GM18511 (cell line): ENCODE measurements around the gene TFDP2.
"Not testable (repeated sequence)": the region's sequence is repeated elsewhere in the genome, so short reads cannot be mapped to it uniquely, and the experiment has no call there.

Experiments used
- ATAC-seq: cut with Tn5 transposase; IDR thresholded peaks from one replicate; pipeline ENCODE4 v1.9.1; 2021; ENCODE audit warnings: mild to moderate bottlenecking, moderate library complexity; ENCODE audit not compliant: unreplicated experiment

The TFDP2 gene, protein sequence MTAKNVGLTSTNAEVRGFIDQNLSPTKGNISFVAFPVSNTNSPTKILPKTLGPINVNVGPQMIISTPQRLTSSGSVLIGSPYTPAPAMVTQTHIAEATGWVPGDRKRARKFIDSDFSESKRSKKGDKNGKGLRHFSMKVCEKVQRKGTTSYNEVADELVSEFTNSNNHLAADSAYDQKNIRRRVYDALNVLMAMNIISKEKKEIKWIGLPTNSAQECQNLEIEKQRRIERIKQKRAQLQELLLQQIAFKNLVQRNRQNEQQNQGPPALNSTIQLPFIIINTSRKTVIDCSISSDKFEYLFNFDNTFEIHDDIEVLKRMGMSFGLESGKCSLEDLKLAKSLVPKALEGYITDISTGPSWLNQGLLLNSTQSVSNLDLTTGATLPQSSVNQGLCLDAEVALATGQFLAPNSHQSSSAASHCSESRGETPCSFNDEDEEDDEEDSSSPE

DNA sequence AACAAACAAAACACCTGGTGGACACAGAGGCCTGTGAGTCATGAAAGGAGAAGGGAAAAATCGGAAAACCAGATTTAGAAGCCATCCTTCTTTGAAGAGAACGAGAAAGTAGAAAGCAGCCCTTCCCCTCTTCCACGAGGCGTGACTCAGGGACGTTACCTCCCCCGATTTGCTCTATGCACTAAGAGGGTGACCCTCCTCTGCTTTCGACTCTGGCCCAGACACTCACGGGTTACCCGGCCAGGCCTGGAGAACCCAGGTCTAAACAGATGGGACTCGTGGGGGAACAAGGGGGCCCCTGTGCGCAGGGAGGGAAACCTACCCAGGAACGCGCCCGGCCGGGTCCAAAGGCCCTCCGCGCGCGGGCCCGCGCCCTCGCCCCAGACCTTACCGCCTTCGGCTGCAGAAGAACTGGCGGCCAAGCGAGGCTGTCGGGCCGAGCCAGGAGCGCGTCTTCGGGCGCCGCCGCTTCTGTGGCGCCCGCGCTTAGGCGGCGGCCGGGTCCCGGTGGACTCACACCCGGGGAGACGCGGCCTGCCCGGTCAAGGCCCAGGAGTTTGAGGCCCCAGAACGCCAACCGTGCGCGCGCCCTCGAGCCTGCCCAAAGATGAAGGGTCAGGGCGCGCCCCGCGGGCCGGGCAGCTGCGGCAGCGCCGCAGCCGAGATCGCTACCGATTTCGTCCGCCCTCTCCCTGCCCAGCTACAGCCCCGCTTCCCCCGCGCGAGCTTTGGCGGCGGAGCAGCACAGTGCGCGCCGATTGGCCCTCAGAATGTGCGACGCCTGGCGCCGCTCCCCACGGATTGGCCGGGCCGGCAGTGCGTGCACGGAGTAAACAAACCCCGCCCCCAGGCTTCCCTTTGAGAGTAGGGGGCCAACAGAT lies at the start of gene TFDP2:
Gene TFDP2, minus strand, starts transcription at position 753 of the 881 bp plus-strand sequence. CDS start 47,795 bp downstream, outside the sequence.
- ATAC-seq = peak; percentile 100

DNA sequence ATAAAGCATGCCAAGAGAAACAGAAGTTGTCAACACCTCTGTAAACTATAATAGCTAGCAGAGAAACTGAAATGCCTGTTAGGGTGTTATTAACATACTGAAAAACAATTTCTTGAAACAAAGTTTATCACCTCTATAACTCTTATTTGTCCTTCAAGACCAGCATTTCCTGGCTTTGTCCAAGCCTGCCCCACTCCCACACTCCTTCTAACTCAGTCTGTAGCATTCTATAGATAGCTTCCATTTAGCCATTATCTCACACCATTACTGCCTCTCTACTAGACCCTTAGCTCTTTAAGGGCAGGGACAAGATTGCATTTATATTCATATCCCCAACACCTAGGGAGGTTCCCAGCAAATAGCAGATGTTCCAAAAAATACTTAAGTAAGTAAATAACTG lies 39.5 kb upstream of the TFDP2 start:
- no peak for ATAC-seq

DNA sequence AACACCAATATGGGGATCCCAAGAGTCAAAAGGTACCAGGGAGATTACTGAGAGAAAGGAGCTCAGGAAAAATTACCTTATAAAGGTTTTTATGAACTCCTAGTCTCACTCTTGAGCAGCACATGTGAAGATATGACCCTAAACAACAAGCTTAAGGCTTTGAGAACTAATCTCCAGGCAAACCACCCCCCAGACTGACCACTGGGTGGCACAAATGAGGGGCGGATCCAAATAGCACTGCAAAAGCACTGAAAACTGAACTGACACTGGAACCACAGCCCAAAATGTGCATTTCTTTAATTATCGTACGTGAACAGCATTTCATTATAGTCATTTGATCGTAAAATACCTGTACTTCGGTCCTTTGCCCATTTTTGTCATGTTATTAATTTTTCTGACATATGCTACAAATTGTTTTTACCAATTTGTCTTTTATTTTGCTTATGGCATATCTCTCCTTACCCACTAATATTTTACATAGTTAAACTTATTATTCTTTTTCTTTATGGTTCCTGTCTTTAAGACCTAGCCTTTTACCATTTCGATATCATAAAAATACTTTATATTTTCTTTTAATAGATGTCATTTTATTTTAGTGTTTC lies 31.5 kb upstream of the TFDP2 start:
- no peak for ATAC-seq

DNA sequence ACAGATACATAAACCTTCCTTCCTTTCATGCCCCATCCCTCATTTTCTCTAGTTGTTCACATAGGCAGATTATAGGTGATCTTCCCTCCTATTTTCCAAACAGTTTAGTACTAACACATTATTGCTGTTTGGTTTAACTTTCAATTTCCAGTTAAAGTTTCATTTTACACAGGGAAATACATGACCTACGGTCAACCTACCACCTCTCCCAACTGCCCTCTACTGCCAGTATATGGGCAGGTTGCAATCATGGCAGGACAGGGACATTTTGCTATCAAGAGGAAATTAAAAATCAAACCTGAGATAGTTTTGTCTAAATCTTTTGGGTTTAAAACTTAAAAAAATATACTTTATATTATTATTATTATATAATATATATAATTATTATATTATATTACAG lies 26.1 kb upstream of the TFDP2 start:
- no peak for ATAC-seq

DNA sequence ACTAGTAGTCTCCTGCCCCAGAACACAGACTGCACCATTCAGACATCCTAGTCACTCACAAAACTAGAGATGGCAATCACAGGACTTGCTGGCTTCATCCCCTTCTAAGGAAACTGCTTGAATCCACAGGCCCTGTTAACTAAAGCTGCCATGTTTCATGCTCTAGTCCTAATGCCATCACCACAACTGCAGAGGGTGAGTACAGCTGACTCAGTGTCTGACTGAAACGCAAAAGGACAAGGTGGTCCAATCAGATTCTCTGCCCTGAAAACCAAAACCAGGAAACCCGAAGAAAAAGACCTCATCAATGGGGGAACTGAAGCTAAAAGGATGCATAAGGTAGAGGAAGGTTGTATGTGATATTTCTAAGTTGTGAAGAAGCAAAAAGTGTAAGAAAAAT lies 25.2 kb upstream of the TFDP2 start:
- ATAC-seq = no peak

DNA sequence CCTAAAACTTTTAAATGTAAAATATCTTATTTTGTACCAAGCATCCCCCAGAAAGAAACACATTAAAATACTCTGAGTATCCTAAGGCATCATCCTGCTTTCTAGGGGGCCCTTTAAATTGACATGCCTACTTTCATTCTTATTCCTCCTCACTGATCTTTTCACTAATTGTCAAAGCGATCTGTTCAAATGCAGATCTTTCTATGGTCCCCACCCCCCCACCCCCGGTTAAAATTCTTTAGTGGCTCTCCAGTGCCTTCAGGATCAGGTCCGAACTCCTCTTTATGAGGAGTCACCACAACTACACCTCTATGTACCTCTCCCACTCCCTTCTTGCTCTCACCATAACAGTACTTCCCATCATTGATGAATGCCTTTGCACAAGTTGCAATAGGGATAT lies 19.2 kb upstream of the TFDP2 start:
- ATAC-seq = no peak

DNA sequence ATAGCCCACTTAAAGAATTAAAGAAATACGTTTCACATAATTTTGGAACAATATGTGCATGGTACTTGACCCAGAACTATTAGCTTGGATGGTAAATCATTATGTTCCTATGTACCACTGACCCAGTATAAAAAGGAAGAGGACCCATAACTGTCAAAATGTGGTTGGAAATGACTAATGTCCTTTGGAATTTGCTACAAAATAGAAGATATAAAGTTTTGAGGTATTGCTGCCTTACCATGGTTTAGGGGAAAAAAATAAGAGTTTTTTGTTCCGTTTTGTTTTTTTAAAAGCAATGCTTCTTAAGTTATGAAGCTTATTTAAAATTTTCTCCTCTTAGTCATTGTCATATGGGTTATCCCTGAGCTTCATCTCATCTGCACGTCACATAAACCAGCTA lies 15.8 kb upstream of the TFDP2 start:
- no peak for ATAC-seq

DNA sequence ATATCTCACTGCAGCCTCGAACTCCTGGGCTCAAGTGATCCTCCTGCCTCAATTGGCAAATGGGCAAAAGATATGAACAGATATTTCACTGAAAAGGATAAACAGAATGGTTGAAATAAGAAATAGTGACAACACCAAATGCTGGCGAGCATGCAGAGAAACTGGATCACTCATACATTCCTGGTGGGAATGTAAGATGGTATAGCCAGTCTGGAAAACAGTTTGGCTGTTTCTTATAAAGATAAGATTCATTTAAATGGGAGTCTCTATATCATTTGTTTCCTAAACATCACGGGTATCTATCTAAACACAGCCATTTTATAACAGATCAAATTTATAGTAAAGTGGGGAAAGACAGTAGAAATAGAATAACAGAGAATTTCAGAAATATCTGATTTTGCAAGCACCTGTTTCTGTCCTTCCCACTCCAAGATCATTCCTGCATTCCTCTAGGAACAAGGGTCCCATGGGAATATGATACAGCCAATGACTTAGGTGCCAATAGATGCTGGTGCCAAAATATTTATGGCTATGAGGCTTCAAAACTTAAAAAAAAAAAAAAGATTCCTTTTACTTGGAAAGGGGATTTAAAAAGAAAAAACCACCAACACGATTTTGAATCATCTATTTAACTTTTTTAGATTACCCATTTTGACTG lies 9.9 kb upstream of the TFDP2 start:
- no peak for ATAC-seq

DNA sequence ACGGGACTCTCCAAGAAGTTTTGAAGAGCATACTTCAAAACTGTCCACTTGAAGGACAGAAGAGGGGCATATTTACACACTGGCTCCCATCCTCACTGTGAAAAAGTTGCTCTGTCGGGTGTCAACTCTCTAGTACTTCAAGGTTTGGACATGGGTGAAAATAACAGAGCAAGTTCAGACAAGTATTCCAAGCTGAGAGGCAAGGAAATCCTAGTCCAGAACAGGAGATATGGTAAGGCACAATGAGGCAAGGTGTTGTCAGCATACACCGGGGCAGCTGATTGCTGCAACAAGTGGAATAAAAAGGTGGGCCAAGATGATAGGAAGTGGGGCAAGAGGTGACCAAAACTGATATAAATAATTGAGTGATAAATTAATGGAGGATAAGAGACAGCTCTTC lies 4.8 kb upstream of the TFDP2 start:
- no peak for ATAC-seq

DNA sequence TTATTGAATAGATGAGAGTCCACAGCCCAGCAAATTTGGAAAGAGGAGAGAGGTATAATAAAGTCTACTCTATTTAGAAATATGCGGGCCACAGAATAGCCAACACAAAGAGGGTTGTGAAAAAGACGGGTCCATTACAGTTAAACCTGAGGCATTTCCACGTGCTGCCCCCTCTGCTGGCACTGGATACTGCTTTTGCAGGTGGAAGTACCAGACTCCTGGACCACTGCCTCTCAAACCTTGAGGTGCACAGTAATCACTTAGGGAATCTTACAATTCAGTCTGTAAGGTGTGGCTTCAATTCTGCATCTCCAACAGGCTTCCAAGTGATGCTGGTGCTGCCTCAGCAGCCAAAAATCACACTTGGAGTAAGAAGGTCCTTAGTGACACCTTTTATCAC lies 3.0 kb upstream of the TFDP2 start:
- ATAC-seq = no peak

DNA sequence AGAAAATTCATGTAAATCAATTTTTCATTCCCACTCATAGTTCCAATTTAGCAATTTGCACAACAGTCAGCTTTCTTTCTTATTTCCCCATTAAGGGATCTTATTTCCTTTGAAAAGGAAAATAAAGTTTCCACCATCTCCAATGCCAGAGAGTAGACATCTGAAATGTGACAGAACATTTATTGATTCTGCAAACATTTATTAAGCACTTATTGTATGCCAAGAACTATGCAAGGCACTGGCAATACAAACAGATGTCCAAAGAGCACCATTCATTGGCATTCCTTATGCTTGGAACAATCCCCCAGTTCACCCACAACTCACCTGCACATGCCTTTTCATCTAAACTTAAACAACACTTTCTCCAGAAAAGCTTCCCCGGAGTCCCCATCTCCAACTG lies 2.5 kb upstream of the TFDP2 start:
- ATAC-seq = no peak

DNA sequence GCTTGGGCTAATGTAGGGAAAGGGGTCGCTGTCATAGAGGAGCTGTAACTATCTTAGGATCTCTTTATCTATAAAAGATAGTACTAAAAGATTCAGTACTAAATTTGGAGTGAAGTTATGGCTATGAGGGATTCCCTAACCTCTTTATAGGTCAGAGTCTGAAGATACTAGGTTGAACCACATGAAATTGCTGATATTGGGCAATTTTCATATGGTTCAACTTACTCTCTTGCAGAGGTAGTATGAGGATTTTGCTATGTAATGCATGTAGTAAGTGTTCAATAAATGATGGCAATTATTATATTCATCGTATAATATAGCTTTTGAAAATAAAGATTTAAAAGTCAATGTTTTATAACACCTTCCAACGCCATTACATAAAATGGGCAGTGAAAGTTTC lies 1.9 kb upstream of the TFDP2 start:
- ATAC-seq = no peak

DNA sequence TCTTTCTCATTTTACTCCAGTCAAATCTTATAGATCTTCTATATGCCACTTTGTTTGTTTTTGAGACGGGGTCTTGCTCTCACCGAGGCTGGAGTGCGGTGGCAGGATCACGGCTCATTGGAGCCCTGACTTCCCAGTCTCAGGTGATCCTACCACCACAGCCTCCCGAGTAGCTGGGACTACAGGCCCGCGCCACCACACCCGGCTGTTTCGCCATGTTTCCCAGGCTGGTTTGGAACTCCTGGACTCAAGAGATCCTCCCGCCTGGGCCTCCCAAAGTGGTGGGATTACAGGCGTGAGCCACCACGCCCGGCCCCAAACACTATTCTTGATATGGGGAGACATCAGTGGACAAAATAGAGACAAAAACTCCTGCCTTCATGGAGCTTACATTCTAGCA lies 927 bp upstream of the TFDP2 start:
- no peak for ATAC-seq

DNA sequence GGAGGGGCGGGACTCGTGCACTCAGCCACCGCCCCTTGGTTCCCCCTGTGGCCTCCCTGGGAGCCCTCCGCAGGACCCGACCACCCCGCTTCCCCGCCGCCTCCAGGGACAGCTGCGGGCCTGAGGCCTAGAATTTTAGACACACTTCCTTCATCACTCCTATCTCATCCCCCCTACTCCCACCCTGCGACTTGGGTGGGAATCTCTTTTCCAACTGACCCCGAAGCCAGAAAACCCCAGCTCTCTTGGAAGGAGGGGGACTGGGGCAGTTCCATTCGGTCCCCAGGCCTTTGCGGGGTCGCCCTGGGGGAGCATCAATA lies 289 bp upstream of the TFDP2 start:
- no peak for ATAC-seq

DNA sequence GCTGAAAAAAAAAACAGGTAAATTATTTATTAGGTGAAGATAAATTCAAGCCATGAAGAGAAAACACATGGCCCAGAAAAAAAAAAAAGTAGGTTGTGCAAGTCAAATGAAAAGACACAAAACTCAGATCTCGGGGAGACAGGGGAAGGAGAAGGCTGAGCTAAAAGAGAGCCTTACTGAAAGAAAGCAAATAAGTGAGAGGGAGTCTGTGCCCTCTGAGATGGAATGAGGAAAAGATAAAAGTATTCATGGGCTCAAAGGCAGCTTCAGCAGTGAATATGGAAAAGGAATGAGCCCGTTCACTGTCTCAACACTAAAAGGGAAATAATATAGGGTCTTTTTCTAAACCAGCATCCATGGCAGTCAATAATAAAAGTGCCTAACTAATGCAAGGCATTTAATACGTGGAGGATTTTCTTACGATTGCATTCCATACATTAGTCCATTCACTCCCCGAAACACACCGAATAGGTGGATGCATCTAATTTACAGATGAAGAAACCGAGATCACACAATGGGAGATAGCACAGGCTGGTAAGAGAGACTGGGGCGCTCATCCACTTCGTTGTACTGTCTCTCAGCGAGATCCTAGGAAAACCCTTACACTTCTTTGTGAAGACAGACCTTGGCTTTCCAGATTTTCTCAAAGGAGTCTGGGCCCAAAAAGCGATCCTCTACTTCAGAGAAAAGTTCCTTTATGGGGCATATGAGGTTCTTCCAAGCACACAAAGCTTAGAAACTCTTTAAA lies 1.1 kb downstream of the TFDP2 start:
- no peak for ATAC-seq

DNA sequence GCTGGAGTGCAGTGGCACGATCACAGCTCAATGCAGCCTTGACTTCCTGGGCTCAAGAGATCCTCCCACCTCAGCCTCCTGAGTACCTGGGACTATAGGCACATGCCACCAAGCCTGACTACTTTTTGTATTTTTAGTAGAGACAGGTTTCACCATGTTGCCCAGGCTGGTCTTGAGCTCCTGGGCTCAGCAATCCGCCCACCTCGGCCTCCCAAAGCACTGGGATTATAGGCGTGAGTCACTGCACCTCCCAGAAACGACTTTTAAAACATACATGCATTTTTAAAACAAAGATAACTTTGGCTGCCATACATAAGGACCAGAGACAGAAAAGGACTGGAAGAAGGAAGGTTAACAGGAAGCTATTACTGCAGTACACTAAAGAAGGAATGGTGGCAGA lies 4.8 kb downstream of the TFDP2 start:
- not testable (repeated sequence) for ATAC-seq

DNA sequence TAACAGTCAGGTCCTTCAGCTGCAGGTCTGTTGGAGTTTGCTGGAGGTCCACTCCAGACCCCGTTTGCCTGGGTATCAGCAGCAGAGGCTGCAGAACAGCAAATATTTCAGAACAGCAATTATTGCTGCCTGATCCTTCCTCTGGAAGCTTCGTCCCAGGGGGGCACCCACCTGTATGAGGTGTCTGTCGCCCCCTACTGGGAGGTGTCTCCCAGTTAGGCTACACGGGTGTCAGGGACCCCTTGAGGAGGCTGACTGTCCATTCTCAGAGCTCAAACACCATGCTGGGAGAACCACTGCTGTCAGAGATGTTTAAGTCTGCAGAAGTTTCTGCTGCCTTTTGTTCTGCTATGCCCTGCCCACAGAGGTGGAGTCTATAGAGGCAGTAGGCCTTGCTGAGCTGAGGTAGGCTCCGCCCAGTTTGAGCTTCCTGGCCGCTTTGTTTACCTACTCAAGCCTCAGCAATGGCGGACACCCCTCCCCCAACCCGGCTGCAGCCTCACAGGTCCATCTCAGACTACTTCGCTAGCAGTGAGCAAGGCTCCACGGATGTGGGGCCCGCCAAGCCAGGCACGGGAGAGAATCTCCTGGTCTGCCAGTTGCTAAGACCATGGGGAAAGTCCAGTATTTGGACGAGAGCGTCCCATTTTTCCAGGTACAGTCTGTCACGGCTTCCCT lies 8.6 kb downstream of the TFDP2 start:
- ATAC-seq = not testable (repeated sequence)

DNA sequence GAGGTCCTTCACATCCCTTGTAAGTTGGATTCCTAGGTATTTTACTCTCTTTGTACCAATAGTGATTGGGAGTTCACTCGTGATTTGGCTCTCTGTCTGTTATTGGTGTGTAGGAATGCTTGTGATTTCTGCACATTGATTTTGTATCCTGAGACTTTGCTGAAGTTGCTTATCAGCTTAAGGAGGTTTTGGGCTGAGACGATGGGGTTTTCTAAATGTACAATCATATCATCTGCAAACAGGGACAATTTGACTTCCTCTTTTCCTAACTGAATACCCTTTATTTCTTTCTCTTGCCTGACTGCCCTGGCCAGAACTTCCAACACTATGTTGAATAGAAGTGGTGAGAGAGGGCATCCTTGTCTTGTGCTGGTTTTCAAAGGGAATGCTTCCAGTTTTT lies 12.3 kb downstream of the TFDP2 start:
- not testable (repeated sequence) for ATAC-seq

DNA sequence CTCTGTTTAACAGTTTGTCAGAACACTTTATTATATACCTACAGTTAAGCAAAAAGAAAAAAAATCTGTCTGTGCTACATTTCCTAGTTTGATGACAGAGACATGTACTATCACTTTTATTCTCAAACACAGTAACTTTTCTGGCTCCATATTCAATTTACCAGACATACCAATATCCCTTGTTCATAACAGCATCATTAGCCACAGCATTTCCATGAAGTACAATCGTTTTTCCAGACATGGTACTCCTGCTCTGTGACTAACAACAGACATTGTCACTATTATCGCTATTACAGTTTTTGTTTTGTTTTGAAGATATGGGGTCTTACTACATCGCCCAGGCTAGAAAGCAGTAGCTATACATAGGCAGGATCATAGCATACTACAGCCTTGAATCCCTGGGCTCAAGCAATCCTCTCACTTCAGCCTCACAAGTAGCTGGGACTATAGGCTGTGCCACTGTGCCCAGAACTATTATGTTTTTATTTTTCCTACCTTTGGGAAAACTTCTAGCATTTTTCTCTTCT lies 14.5 kb downstream of the TFDP2 start:
- ATAC-seq = no peak
